Measurements from ENCODE around the gene RNU4-1.

DNA sequence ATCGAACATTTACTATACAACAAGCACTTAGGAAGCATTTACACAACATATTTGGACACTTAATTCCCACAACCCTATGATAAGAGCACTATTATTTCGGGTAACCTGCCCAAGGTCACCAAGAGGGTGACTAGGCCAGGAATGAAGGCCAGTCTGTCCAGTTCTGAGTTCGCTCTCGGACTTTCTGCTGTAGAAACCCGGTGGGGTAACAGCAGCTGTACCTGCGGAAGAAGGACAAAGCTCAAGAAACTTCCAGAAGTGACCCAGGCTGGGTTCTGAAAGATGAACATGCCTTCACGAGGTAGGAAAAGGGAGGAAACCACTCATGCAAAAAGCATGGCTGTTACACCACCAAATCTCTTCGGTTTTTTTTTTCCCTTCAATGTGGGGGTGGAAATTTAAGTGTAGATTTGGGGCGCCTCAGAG lies 23.8 kb upstream of the RNU4-1 start:
- TF ChIP-seq CTCF (tag by site-specific recombination; IDR thresholded peaks at IDR 0.05) (no peak), PATZ1 (tag by site-specific recombination; IDR thresholded peaks at IDR 0.05) (no peak), ZNF558 (tag by site-specific recombination; IDR thresholded peaks at IDR 0.05) (no peak), ZNF274 (IDR thresholded peaks at IDR 0.05; ENCODE audit: low read length) (no peak), ZNF274 (tag by site-specific recombination; IDR thresholded peaks at IDR 0.05; ENCODE audit: borderline replicate concordance) (no peak), SP2 (tag by site-specific recombination; IDR thresholded peaks at IDR 0.05) (no peak), FEZF1 (tag by site-specific recombination; IDR thresholded peaks at IDR 0.05) (no peak), ZNF157 (tag by site-specific recombination; IDR thresholded peaks at IDR 0.05) (no peak), KLF16 (tag by site-specific recombination; IDR thresholded peaks at IDR 0.05) (no peak), ZBTB44 (tag by site-specific recombination; IDR thresholded peaks at IDR 0.05) (no peak), ZNF791 (tag by site-specific recombination; IDR thresholded peaks at IDR 0.05) (no peak), ZNF639 (tag by site-specific recombination; IDR thresholded peaks at IDR 0.05) (no peak), ZSCAN23 (tag by site-specific recombination; IDR thresholded peaks at IDR 0.05) (no peak)
- TF ChIP-seq, protein P1, sequence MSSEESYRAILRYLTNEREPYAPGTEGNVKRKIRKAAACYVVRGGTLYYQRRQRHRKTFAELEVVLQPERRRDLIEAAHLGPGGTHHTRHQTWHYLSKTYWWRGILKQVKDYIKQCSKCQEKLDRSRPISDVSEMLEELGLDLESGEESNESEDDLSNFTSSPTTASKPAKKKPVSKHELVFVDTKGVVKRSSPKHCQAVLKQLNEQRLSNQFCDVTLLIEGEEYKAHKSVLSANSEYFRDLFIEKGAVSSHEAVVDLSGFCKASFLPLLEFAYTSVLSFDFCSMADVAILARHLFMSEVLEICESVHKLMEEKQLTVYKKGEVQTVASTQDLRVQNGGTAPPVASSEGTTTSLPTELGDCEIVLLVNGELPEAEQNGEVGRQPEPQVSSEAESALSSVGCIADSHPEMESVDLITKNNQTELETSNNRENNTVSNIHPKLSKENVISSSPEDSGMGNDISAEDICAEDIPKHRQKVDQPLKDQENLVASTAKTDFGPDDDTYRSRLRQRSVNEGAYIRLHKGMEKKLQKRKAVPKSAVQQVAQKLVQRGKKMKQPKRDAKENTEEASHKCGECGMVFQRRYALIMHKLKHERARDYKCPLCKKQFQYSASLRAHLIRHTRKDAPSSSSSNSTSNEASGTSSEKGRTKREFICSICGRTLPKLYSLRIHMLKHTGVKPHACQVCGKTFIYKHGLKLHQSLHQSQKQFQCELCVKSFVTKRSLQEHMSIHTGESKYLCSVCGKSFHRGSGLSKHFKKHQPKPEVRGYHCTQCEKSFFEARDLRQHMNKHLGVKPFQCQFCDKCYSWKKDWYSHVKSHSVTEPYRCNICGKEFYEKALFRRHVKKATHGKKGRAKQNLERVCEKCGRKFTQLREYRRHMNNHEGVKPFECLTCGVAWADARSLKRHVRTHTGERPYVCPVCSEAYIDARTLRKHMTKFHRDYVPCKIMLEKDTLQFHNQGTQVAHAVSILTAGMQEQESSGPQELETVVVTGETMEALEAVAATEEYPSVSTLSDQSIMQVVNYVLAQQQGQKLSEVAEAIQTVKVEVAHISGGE (tag by site-specific recombination; conservative IDR thresholded peaks at IDR 0.05; ENCODE audit: low read depth) = no peak
